ENCODE measurements around the gene SLC38A11. TPM values are rescaled to one million over a fixed set of nuclear protein-coding genes. Genes with fewer than 3 reads are reported as not detected.

Gene SLC38A11
- total RNA-seq, 2 donors from 2014 or later = 1.6 TPM; not detected in 1

DNA sequence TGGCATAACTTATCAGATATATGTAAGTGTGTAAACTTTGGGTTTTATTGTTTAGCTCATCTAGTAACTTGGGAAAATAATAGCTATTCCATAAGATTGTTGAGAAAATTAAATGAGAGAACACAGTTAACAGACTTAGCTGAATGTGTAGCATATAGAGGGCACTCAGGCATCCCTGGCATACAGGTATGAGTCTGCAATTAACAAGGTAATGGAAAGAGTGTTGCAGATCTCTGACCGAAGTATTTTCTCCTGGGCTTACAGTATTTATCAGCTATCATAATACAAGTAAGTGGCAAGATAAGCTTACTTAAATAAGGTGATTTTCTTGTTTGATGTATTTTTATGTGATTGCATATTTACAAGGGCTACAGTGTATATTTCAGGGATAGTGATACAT is 105.8 kb downstream of the SLC38A11 start:
- H3K4me1 Mint-ChIP-seq = no peaks in the 10 kb centered on the region
- no peak overlapping the region for H3K4me3 Mint-ChIP-seq
- ATAC-seq (no peak), DNase-seq (no peak)
- no peak overlapping the region for H3K27ac Mint-ChIP-seq
- H3K27me3 Mint-ChIP-seq = peaks cover 6% of the 10 kb centered on the region
- no peaks in the 10 kb centered on the region for H3K9me3 ChIP-seq (ENCODE audit: control insufficient read depth, low read length, poor library complexity, severe bottlenecking)
- no peaks in the 10 kb centered on the region for H3K36me3 Mint-ChIP-seq (ENCODE audit: low read depth)

DNA sequence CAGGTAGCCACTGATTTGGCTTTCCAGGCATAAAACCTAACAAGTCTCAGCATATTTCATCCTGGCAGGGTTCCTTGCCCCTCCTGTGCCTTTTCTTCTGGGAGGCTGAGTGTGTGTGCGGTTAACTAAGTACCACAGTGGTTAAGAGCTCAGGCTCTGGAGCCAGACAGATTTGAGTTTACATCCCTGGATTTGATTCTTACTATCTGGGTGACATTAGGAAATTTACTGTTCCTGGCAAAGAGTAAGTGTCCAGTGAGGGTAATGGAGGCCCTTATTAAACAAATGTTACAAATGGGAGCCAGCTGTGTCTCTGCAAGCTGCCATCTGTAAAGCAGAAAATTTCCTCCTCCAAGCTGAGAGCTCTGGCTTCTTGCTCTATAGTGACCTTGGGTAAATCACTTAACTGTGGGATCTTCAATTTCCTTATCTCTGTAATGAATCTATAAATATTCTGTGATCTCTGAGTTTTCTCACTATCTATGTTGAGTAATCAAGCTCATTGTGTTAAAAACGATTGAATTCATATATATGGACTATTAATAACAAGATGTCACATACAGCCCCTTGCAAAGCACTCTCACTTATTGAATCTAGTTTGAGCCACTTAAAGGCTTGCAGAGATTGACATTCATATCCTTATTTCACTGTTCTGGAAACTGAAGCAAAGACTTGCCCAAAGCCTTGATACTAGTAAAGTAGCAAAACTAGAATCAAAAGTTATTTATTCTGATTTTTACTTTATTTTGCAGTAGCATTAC is 107.2 kb downstream of the SLC38A11 start:
- H3K27ac Mint-ChIP-seq = no peak overlapping the region
- H3K9me3 ChIP-seq (ENCODE audit: control insufficient read depth, low read length, poor library complexity, severe bottlenecking) = no peaks in the 10 kb centered on the region
- DNase-seq (no peak), ATAC-seq (no peak)
- H3K27me3 Mint-ChIP-seq = peaks cover 11% of the 10 kb centered on the region
- H3K4me3 Mint-ChIP-seq = no peak overlapping the region
- H3K36me3 Mint-ChIP-seq (ENCODE audit: low read depth) = no peaks in the 10 kb centered on the region
- H3K4me1 Mint-ChIP-seq = no peaks in the 10 kb centered on the region

DNA sequence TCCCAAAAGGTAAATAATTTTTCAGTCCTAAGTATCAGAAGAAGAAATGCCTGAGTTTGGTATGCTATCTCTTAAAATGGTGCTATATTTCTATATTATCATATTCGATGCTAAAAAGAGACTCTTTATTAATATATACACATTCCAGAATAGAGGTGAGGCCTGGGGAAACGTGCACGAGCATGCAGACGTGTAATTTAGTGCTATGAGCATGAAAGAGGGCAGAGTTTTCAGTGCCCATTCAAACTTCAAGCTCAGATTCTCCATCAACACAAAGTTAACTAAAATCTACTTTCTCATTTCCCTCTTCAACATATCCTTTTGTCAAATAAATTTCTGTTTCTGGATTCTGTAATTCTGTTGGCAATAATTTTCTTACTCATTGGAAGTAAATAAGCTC is 108.0 kb downstream of the SLC38A11 start:
- H3K27ac Mint-ChIP-seq = no peak overlapping the region
- H3K36me3 Mint-ChIP-seq (ENCODE audit: low read depth) = no peaks in the 10 kb centered on the region
- DNase-seq (no peak), ATAC-seq (no peak)
- peaks cover 11% of the 10 kb centered on the region for H3K27me3 Mint-ChIP-seq
- no peaks in the 10 kb centered on the region for H3K4me1 Mint-ChIP-seq
- H3K4me3 Mint-ChIP-seq = no peak overlapping the region
- H3K9me3 ChIP-seq (ENCODE audit: control insufficient read depth, low read length, poor library complexity, severe bottlenecking) = no peaks in the 10 kb centered on the region

DNA sequence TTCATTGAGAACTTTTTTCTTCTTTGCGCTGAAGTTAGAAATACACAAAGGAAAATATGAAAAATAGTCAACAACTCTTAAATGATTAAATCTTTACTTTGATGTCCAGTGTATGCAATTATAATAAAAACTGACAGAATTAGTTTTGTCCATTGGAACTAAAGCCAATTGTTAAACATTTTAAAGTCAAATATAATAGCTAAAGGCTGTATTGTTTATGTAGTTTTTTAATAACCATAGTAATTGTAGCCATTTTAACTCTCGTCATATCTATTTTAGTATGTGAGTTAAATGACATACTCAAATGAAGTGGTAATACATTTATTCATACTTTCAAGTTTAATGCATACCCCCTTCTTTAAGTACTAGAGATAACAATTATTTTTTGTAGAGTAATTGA is 109.0 kb downstream of the SLC38A11 start:
- H3K27me3 Mint-ChIP-seq = peaks cover 11% of the 10 kb centered on the region
- H3K27ac Mint-ChIP-seq = no peak overlapping the region

More for the DNA sequence above, 109.0 kb downstream of the SLC38A11 start:
- no peak for DNase-seq
- Mint-ChIP-seq H3K36me3 (ENCODE audit: low read depth) (no peaks in the 10 kb centered on the region), H3K4me3 (no peak overlapping the region), H3K4me1 (no peaks in the 10 kb centered on the region)
- no peak for ATAC-seq
- H3K9me3 ChIP-seq (ENCODE audit: control insufficient read depth, low read length, poor library complexity, severe bottlenecking) = no peaks in the 10 kb centered on the region

Other genes starting within 250 kb of the SLC38A11 start
- gene COBLL1, start 113.7 kb downstream of the SLC38A11 start, total RNA-seq = 1 to 10 TPM in 1 of 2 donors, not detected in 1; 6.6 TPM
- under 1 TPM in 1 of 2 donors, not detected in 1; 0.42 TPM for gene SCN3A, start 248.5 kb upstream of the SLC38A11 start, total RNA-seq

All from T-helper 17 cell (primary cell).